GM18867 (cell line): ENCODE measurements around the gene CNKSR1.
A peak's percentile ranks its signal among the peaks of the same experiment; 100 is the strongest.
"Not testable (repeated sequence)": the region's sequence is repeated elsewhere in the genome, so short reads cannot be mapped to it uniquely, and the experiment has no call there.

Experiments
- ATAC-seq: cut with Tn5 transposase; IDR thresholded peaks from one replicate; pipeline ENCODE4 v1.9.1; 2021; ENCODE audit warnings: mild to moderate bottlenecking, moderate library complexity; ENCODE audit not compliant: unreplicated experiment

Gene CNKSR1

DNA sequence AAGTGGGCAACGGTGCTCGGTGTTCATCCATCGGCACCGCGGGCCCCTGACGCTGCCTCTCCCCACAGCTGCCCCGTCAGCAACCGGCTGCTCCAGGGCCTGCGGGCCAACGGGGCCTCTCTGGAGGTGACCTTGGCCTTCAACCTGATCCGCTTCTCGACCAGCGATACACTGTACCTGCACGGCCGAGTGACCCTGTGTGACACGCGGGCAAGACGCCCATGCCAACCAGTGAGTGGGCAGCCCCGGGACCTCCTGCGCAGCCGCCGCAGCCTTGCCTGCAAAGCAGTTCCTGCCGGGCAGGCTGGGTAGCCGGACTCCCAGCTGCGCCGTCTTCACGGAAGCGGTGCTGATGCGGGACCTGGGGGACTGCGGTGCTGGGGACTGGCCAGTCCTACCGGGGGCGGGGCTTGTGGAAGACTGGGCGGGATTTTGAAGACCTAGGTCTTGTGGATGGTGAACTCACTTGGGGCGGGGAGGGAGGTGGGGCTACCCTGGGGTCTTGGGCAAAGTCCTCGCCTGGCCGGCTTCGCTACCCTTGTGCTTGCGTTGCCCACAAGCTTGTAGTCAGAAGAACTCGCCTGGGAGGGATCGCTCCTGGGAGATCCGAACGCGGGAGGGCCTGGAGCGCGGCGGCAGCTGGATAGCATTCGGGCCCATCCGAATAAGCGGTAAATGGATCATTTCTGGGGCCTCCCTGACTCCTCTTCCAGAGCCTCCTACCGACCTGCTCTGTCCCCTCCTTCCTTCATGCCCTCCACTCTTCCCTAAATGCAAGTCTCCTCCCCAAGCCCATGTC, 47.9 kb downstream of the CNKSR1 start:
- no peak for ATAC-seq

DNA sequence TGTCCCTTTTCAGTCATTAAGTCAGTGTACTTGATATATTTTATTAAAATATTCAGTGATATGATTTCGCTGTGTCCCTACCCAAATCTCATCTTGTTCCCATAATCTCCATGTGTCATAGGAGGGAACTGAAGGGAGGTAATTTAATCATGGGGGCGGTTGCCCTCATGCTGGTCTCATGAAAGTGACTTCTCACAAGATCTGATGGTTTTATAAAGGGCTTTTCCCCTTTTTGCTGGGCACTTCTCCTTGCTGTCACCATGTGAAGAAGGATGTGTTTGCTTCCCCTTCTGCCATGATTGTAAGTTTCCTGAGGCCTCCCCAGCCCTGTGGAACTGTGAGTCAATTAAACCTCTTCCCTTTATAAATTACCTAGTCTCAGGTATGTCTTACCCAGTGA, 53.4 kb downstream of the CNKSR1 start:
- not testable (repeated sequence) for ATAC-seq

DNA sequence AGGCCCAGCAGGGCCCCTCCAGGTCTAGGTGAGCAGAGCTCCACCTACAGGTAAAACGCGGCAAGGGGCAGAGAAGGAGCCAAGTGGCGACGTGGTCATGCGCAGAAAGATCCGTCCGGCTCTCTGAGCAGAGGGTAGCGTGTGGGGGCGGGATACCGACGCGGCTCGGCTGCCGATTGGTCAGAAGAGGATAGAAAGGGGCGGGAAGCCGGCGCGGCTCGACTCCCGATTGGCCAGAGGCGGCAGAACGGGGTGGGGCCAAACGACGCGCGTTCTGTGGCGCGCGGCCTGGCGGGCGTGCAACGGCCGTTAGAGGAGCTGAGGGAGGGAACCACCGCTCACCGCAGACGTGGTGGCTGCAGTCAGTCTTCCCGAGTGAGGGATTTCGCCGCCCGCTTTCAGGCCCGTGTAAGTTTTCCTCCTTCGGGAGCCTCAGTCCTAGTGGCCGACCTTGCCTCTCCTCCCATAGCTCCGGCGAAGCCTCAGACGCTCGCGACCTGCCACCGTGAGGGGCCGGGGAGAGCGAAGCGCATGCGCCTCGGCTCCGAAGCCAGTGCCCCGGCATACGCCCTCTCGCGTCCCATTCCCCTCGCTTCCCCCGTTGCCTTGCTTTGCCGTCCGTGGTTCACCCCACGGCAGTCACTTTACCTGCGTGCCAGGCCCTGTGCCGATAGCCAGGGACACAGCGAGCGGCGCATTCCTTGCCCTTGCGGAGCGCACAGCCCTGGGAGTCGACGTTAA, 56.8 kb downstream of the CNKSR1 start, which contains the start of gene CEP85:
Gene CEP85, plus strand, starts transcription at position 298 of the 741 bp plus-strand sequence. CDS start 5,584 bp downstream, outside the sequence.
- ATAC-seq: peak; percentile 88

DNA sequence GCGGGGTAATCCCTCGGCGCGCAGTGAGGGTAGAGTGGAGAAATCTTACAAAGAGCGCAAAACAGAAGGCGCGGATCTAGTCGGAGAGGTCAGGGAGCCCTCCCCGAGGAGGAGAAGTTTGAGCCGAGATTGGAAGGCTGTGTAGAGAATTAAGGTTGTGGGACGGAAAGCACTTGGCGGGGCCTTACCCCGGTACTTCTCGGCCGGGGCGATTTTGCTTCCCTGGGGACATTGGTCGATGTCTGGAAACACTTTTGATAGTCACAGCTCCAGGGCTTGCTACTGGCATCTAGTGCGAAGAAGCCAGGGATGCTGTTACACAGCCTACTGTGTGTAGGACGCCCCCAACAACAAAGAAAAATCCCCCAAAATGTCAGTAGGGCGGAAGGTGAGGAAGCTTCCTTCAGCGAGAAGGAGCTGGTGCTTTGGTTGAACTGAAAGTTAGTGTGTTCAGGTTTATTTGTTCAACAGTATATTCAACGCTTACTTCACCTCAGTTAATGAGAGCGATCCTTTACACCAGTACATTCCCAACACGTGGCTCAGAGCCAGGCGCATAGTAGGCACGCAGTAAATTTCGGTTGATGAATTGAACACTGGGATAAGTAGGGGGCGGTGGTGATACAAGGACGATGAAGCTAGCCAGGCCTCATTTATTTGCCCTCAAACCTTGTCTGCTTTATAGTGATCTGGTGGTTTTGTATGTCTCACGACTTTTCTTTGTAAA, 57.5 kb downstream of the CNKSR1 start:
- no peak for ATAC-seq

DNA sequence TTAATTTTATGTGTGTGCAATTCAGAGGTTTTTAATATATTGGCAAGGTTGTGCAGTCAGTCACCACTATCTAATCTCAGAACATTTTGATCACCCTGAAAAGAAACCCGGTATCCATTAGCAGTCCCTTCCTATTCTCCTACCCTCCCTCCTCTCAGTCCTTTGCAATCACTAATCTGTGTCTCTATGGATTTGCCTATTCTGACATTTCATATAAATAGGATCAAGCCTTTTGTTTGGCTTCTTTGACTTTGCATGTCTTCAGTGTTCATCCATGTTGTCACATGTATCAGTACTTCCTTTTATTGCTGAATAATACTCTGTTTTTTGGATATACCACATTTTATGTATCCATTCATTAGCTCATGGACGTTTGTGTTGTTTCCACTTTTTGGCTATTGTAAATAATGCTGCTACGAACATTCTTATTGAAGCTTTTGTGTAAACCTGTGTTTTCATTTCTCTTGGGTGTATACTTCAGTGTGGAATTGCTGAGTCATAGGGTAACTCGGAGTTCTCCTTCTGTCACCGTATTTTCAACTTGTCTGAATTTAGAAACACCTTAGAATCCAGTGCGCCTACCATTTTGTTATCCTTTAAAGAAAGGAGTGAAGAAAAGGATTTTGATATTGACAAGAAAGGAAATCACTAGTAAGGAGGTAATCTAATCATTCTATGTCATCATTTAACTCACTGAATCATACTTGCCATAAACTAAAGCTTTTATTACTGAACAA, 60.1 kb downstream of the CNKSR1 start:
- no peak for ATAC-seq
